Loucy (cell line): ENCODE measurements around the gene GNB1.

Experiments used
- H2AFZ ChIP-seq: fragments of 200-600 bp; sonication (generic); 2 replicates; pipeline ENCODE4 v1.6.0; 2016; ENCODE audit warnings: antibody characterized with exemption, mild to moderate bottlenecking, low read length, moderate library complexity
- H3F3A ChIP-seq: fragments of 200-600 bp; 2 replicates; pipeline ENCODE4 v1.6.0; 2016; ENCODE audit warnings: antibody characterized with exemption, low read depth, mild to moderate bottlenecking
- H3K27me3 ChIP-seq: fragments of 200-600 bp; sonication (generic); 2 replicates; pipeline ENCODE4 v1.6.1; 2014; ENCODE audit warnings: low read length, mild to moderate bottlenecking; ENCODE audit not compliant: insufficient read depth, poor library complexity, severe bottlenecking
- H3K36me3 ChIP-seq: fragments of 200-600 bp; sonication (generic); 2 replicates; pipeline ENCODE4 v1.6.1; 2016; ENCODE audit warnings: low read length; ENCODE audit not compliant: insufficient read depth
- H3K4me1 ChIP-seq: fragments of 200-600 bp; sonication (generic); 2 replicates; pipeline ENCODE4 v1.5.1; 2014; ENCODE audit warnings: low read length, mild to moderate bottlenecking; ENCODE audit not compliant: insufficient read depth, poor library complexity, severe bottlenecking
- H3K4me2 ChIP-seq: fragments of 200-600 bp; sonication (generic); 2 replicates; pipeline ENCODE4 v1.6.0; 2014; ENCODE audit warnings: antibody characterized with exemption, low read length, low read depth, mild to moderate bottlenecking; ENCODE audit not compliant: poor library complexity, severe bottlenecking
- H3K4me3 ChIP-seq: fragments of 200-600 bp; sonication (generic); 2 replicates; pipeline ENCODE4 v1.5.1; 2014; ENCODE audit warnings: low read length, mild to moderate bottlenecking, mixed read lengths; ENCODE audit not compliant: poor library complexity, severe bottlenecking
- H3K79me2 ChIP-seq: fragments of 200-600 bp; sonication (generic); 2 replicates; pipeline ENCODE4 v1.6.1; 2014; ENCODE audit warnings: low read length; ENCODE audit not compliant: insufficient read depth
- H3K9ac ChIP-seq: fragments of 200-600 bp; sonication (generic); 2 replicates; pipeline ENCODE4 v1.6.0; 2014; ENCODE audit warnings: mild to moderate bottlenecking, low read depth, low read length, moderate library complexity; ENCODE audit not compliant: poor library complexity, severe bottlenecking
- H3K9me2 ChIP-seq: fragments of 200-600 bp; sonication (generic); replicated peaks from 2 replicates; pipeline ENCODE4 v1.6.1; 2016; ENCODE audit warnings: low read depth, low read length, mixed read lengths
- H3K9me3 ChIP-seq: fragments of 200-600 bp; sonication (generic); 2 replicates; pipeline ENCODE4 v1.6.1; 2014; ENCODE audit warnings: mild to moderate bottlenecking, antibody characterized with exemption, low read length, low read depth; ENCODE audit not compliant: insufficient read depth
- H4K20me1 ChIP-seq: fragments of 200-600 bp; sonication (generic); 2 replicates; pipeline ENCODE4 v1.6.0; 2014; ENCODE audit warnings: antibody characterized with exemption, low read length, mild to moderate bottlenecking; ENCODE audit not compliant: insufficient read depth, poor library complexity, severe bottlenecking
- EZH2phosphoT487 ChIP-seq: fragments of 200-600 bp; IDR thresholded peaks from 2 replicates; pipeline ENCODE4 v1.6.1; 2018; ENCODE audit warnings: antibody characterized with exemption, mild to moderate bottlenecking, moderate library complexity, borderline replicate concordance
- TF ChIP-seq, protein P1 (sequence below): fragments of 200-600 bp; sonication (generic); conservative IDR thresholded peaks from 2 replicates; pipeline ENCODE4 v1.5.1; 2014; ENCODE audit warnings: mild to moderate bottlenecking, antibody characterized with exemption, low read length

Gene GNB1

DNA sequence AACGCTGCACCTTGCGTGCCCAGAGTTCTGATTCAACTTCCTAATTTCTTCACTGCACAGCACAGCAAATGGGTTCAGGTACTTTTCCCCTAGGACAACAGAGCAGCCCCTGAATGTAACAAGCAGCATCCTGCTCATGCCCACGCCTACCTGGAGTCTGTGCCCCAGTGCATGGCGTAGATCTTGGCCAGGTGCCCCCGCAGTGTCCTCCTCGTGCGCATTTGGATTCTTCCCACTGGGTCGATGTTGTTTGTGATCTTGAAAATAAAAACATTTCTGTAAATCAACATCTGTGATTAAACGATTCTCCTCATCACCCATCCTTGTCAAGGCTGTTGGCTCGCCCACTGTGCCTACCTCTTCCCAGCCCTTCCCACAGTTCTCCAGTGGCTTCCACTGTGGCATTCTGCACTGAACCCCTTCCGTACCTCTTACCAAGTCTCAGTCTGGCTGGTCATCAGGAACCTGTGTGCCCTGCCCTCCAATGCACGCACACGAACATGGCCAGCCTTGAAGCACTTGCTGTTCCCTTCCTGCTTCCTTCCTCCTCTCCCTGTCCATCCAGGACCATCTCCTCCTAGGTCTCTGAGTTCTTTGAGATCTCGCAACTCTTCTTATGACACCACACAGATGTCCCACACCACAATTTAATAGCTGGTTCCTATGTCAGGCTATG lies 75.1 kb downstream of the GNB1 start:
- Histone ChIP-seq H3K4me2 (no peak overlapping the region), H3K79me2 (peaks cover 18% of the 10 kb centered on the region; the same call in 1 of the 2 replicates), H3K9ac (no peak overlapping the region), H3K36me3 (peaks cover 72% of the 10 kb centered on the region), H3K9me3 (no peaks in the 10 kb centered on the region), H3F3A (no peaks in the 10 kb centered on the region), H3K9me2 (no peaks in the 10 kb centered on the region), H4K20me1 (peaks cover 30% of the 10 kb centered on the region), H2AFZ (no peak overlapping the region), H3K4me3 (no peak overlapping the region), H3K27me3 (no peaks in the 10 kb centered on the region), H3K4me1 (no peaks in the 10 kb centered on the region)
- TF ChIP-seq, protein P1, sequence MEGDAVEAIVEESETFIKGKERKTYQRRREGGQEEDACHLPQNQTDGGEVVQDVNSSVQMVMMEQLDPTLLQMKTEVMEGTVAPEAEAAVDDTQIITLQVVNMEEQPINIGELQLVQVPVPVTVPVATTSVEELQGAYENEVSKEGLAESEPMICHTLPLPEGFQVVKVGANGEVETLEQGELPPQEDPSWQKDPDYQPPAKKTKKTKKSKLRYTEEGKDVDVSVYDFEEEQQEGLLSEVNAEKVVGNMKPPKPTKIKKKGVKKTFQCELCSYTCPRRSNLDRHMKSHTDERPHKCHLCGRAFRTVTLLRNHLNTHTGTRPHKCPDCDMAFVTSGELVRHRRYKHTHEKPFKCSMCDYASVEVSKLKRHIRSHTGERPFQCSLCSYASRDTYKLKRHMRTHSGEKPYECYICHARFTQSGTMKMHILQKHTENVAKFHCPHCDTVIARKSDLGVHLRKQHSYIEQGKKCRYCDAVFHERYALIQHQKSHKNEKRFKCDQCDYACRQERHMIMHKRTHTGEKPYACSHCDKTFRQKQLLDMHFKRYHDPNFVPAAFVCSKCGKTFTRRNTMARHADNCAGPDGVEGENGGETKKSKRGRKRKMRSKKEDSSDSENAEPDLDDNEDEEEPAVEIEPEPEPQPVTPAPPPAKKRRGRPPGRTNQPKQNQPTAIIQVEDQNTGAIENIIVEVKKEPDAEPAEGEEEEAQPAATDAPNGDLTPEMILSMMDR, result no peak
- TF ChIP-seq EZH2phosphoT487, result no peak

DNA sequence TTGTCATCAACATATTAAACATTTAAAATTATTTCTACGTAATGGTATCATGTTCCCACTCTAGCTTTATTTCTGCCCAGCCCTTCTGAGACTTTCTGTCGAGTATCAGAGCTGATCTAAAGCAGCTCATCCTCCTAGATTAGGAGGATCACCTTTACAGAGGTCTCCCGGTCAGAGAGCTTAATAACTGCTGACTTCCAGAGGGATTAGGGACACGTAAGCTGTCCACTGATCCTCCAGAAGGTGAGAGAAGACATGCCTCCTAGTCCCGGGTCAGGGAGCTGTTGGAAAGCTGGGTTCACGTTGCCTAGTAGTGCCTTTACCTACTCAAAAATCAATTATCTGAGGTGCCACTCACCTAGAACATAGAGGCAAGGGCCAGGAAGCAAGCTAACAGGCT lies 81.4 kb downstream of the GNB1 start:
- Histone ChIP-seq H4K20me1 (peaks cover 28% of the 10 kb centered on the region), H3K4me2 (no peak overlapping the region), H3F3A (no peaks in the 10 kb centered on the region; the same call in 1 of the 2 replicates), H3K36me3 (peaks cover 78% of the 10 kb centered on the region), H3K4me3 (no peak overlapping the region), H3K79me2 (peaks cover 4% of the 10 kb centered on the region; the same call in 1 of the 2 replicates), H3K27me3 (no peaks in the 10 kb centered on the region), H3K4me1 (no peaks in the 10 kb centered on the region), H3K9me3 (no peaks in the 10 kb centered on the region), H3K9ac (no peak overlapping the region), H3K9me2 (no peaks in the 10 kb centered on the region), H2AFZ (no peak overlapping the region)
- TF ChIP-seq EZH2phosphoT487, result no peak
- TF ChIP-seq, protein P1, result no peak

DNA sequence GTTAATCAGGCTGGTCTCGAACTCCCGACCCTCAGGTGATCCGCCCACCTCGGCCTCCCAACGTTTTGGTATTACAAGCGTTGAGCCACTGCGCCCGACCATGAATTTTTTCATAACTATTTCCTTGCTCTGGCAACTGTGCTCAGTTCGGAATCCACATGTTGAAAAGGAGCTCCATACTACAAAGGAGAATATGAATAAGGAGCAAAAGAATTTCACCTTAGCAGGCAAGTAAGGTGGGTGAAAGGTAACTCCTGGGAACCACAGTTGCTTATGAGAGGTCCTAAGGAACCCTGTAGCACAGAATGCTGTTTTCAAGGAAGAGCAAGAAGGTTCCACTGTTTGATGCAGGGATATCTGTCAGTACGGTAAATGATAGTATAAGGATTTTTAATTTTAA lies 82.7 kb downstream of the GNB1 start:
- Histone ChIP-seq H2AFZ (no peak overlapping the region), H3K9ac (no peak overlapping the region), H3K4me3 (no peak overlapping the region), H3K9me3 (no peaks in the 10 kb centered on the region), H3K79me2 (peaks cover 4% of the 10 kb centered on the region; the same call in 1 of the 2 replicates), H4K20me1 (peaks cover 20% of the 10 kb centered on the region), H3K36me3 (peaks cover 77% of the 10 kb centered on the region; the same call in 1 of the 2 replicates), H3K9me2 (no peaks in the 10 kb centered on the region), H3F3A (no peaks in the 10 kb centered on the region; the same call in 1 of the 2 replicates), H3K4me2 (no peak overlapping the region), H3K27me3 (no peaks in the 10 kb centered on the region), H3K4me1 (no peaks in the 10 kb centered on the region)
- TF ChIP-seq, protein P1, result no peak
- TF ChIP-seq EZH2phosphoT487, result no peak
